HG03108 (cell line): ENCODE data around the gene XPNPEP3.
"Not testable (repeated sequence)": the region's sequence is repeated elsewhere in the genome, so short reads cannot be mapped to it uniquely, and the experiment has no call there.

Experiments used
- ATAC-seq: cut with Tn5 transposase; IDR thresholded peaks from one replicate; pipeline ENCODE4 v1.9.1; 2021; ENCODE audit warnings: moderate library complexity; ENCODE audit not compliant: unreplicated experiment

The XPNPEP3 gene

GRCh38 chr22:40856513-40857308, at the start of gene XPNPEP3, which contains the start of gene ST13:
Gene XPNPEP3 (plus strand): TSS chr22:40857148. CDS start chr22:40857182, 34 bp downstream.
Gene ST13 (minus strand): TSS chr22:40856639. CDS start chr22:40856540, 99 bp downstream.
- ATAC-seq: peak; percentile 81

- no peak for ATAC-seq
Observed at GRCh38 chr22:40808018-40808841, 48.7 kb upstream of the XPNPEP3 start.

- ATAC-seq: no peak
Observed at GRCh38 chr22:40813912-40814315, 43.0 kb upstream of the XPNPEP3 start.

GRCh38 chr22:40817737-40818136, 39.2 kb upstream of the XPNPEP3 start:
- no peak for ATAC-seq

GRCh38 chr22:40818192-40818746, 38.7 kb upstream of the XPNPEP3 start:
- no peak for ATAC-seq

GRCh38 chr22:40818747-40819598, 38.0 kb upstream of the XPNPEP3 start, which contains the start of gene SLC25A17:
Gene SLC25A17 (minus strand): TSS chr22:40819346. CDS start chr22:40819248, 98 bp downstream.
- peak; percentile 73 for ATAC-seq

- ATAC-seq: no peak
Observed at GRCh38 chr22:40819599-40820140, 37.3 kb upstream of the XPNPEP3 start.

GRCh38 chr22:40823426-40823825, 33.5 kb upstream of the XPNPEP3 start:
- ATAC-seq: no peak

GRCh38 chr22:40826292-40826691, 30.7 kb upstream of the XPNPEP3 start:
- not testable (repeated sequence) for ATAC-seq

- no peak for ATAC-seq
Observed at GRCh38 chr22:40826984-40827741, 29.8 kb upstream of the XPNPEP3 start.

- ATAC-seq: no peak
Observed at GRCh38 chr22:40829131-40829530, 27.8 kb upstream of the XPNPEP3 start.

- no peak for ATAC-seq
Observed at GRCh38 chr22:40834619-40835018, 22.3 kb upstream of the XPNPEP3 start.

GRCh38 chr22:40838486-40838885, 18.5 kb upstream of the XPNPEP3 start:
- no peak for ATAC-seq

GRCh38 chr22:40844951-40845350, 12.0 kb upstream of the XPNPEP3 start:
- no peak for ATAC-seq

GRCh38 chr22:40845816-40846215, 11.1 kb upstream of the XPNPEP3 start:
- ATAC-seq: not testable (repeated sequence)

GRCh38 chr22:40853333-40853732, 3.6 kb upstream of the XPNPEP3 start:
- ATAC-seq: no peak

- no peak for ATAC-seq
Observed at GRCh38 chr22:40853961-40854360, 3.0 kb upstream of the XPNPEP3 start.

GRCh38 chr22:40855071-40855978, 1.6 kb upstream of the XPNPEP3 start:
- no peak for ATAC-seq
